ENCODE data around the gene CERS5.
A peak's percentile ranks its signal among the peaks of the same experiment; 100 is the strongest.

Gene CERS5, protein sequence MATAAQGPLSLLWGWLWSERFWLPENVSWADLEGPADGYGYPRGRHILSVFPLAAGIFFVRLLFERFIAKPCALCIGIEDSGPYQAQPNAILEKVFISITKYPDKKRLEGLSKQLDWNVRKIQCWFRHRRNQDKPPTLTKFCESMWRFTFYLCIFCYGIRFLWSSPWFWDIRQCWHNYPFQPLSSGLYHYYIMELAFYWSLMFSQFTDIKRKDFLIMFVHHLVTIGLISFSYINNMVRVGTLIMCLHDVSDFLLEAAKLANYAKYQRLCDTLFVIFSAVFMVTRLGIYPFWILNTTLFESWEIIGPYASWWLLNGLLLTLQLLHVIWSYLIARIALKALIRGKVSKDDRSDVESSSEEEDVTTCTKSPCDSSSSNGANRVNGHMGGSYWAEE

GRCh38 chr12:50167049-50167828 lies at the start of gene CERS5:
Gene CERS5, minus strand, starts transcription at chr12:50167369. Its CDS starts 72 bp downstream, at chr12:50167297.
- TF ChIP-seq, protein P1, sequence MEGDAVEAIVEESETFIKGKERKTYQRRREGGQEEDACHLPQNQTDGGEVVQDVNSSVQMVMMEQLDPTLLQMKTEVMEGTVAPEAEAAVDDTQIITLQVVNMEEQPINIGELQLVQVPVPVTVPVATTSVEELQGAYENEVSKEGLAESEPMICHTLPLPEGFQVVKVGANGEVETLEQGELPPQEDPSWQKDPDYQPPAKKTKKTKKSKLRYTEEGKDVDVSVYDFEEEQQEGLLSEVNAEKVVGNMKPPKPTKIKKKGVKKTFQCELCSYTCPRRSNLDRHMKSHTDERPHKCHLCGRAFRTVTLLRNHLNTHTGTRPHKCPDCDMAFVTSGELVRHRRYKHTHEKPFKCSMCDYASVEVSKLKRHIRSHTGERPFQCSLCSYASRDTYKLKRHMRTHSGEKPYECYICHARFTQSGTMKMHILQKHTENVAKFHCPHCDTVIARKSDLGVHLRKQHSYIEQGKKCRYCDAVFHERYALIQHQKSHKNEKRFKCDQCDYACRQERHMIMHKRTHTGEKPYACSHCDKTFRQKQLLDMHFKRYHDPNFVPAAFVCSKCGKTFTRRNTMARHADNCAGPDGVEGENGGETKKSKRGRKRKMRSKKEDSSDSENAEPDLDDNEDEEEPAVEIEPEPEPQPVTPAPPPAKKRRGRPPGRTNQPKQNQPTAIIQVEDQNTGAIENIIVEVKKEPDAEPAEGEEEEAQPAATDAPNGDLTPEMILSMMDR (IDR thresholded peaks at IDR 0.05; ENCODE audit: low read depth, low read length): no peak; the same call in 1 of the 2 replicates
- DNase-seq (ENCODE audit: extremely low read depth, low read depth): peak; percentile 98

- TF ChIP-seq, protein P1 (IDR thresholded peaks at IDR 0.05; ENCODE audit: low read depth, low read length): no peak
- no peak for DNase-seq (ENCODE audit: extremely low read depth, low read depth)
These were observed 47.9 kb upstream of the CERS5 start for GRCh38 chr12:50215033-50215432.

DNA sequence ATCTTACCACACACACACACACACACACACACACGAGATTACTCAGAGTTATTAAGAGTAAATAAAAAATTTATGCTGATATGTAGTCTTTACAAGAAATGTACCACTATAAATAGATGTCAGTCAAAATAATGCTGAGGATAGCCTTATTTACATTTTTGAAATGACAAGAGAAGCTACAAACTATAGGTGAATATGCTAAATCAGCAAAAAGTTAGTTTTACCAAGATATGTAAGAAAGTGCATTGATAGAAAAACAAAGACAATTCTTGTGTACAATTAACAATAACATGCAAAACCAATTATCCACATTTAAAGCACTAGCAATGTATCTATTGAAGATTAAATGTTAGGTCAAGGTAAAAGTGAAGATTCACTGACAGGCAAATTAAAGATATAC lies 46.8 kb upstream of the CERS5 start:
- no peak for DNase-seq (ENCODE audit: extremely low read depth, low read depth)
- TF ChIP-seq, protein P1 (IDR thresholded peaks at IDR 0.05; ENCODE audit: low read depth, low read length): no peak

DNA sequence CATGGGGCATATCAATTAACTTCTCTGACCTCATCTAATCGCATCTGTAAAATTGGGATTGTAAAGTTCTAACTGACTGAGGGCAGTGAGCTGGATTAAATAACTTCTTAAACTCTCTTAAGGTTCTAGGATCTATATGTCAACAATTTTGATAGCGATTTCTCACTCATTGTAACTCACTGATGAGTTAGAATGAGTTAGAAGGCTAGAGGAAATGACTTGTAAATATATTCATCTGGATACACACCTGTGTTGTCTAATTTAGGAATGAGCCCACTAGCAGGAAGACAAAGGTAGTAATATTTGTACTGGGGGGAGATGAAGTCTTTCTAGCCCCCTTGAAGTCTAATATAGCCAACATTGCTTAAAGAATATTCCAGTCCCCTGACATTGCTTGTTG lies 46.3 kb upstream of the CERS5 start:
- DNase-seq (ENCODE audit: extremely low read depth, low read depth): no peak

GRCh38 chr12:50212071-50212467 lies 44.9 kb upstream of the CERS5 start:
- TF ChIP-seq, protein P1 (IDR thresholded peaks at IDR 0.05; ENCODE audit: low read depth, low read length): no peak

More for the DNA sequence above, 46.3 kb upstream of the CERS5 start:
- TF ChIP-seq, protein P1 (IDR thresholded peaks at IDR 0.05; ENCODE audit: low read depth, low read length): no peak

GRCh38 chr12:50211392-50212070 lies 44.4 kb upstream of the CERS5 start:
- DNase-seq (ENCODE audit: extremely low read depth, low read depth): no peak
- TF ChIP-seq, protein P1 (IDR thresholded peaks at IDR 0.05; ENCODE audit: low read depth, low read length): no peak

More at GRCh38 chr12:50212071-50212467, 44.9 kb upstream of the CERS5 start:
- no peak for DNase-seq (ENCODE audit: extremely low read depth, low read depth)
